Measurements from ENCODE around the gene NTNG2. TPM values are rescaled to one million over a fixed set of nuclear protein-coding genes. Genes with fewer than 3 reads are reported as not detected.

NTNG2 gene
- total RNA-seq, 1 donor from 2014 or later, result under 0.01 TPM

DNA sequence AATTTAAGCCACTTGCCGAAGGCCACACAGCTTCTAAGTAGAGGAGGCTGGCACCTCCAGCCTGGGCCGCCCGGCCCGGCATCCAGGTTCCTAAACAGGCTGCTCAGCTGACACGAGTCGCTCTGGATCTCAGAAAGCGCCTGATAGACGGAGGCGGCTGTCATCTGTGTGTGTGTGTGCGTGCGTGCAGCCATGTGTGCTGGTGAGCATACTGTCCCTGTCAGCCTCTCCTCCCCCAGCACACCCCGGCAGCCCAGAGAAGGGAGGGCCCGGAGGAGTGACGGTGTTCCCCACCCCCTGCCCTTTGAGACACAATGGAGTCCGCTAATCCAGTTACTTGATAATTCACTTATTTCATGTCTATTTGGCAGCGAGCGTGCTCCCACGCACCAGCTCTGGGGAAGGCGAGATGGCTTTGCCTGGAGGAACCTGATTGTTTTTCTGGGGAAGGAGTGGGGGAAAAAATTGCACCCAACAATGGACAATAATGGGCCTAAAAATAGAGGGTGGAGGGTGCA is 20.0 kb downstream of the NTNG2 start:
- no peaks in the 10 kb centered on the region for H3K36me3 ChIP-seq (ENCODE audit: control insufficient read depth, insufficient read depth, low read length)
- no peak overlapping the region for H3K4me3 ChIP-seq (ENCODE audit: low read depth, low read length)
- no peak for DNase-seq (ENCODE audit: low read depth)
- peaks cover 37% of the 10 kb centered on the region for H3K27me3 ChIP-seq (ENCODE audit: control insufficient read depth, insufficient read depth, low read length)
- TF ChIP-seq, protein P1, sequence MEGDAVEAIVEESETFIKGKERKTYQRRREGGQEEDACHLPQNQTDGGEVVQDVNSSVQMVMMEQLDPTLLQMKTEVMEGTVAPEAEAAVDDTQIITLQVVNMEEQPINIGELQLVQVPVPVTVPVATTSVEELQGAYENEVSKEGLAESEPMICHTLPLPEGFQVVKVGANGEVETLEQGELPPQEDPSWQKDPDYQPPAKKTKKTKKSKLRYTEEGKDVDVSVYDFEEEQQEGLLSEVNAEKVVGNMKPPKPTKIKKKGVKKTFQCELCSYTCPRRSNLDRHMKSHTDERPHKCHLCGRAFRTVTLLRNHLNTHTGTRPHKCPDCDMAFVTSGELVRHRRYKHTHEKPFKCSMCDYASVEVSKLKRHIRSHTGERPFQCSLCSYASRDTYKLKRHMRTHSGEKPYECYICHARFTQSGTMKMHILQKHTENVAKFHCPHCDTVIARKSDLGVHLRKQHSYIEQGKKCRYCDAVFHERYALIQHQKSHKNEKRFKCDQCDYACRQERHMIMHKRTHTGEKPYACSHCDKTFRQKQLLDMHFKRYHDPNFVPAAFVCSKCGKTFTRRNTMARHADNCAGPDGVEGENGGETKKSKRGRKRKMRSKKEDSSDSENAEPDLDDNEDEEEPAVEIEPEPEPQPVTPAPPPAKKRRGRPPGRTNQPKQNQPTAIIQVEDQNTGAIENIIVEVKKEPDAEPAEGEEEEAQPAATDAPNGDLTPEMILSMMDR (IDR thresholded peaks at IDR 0.05; ENCODE audit: insufficient read depth, low read length, severe bottlenecking), result no peak
- no peak for FAIRE-seq

DNA sequence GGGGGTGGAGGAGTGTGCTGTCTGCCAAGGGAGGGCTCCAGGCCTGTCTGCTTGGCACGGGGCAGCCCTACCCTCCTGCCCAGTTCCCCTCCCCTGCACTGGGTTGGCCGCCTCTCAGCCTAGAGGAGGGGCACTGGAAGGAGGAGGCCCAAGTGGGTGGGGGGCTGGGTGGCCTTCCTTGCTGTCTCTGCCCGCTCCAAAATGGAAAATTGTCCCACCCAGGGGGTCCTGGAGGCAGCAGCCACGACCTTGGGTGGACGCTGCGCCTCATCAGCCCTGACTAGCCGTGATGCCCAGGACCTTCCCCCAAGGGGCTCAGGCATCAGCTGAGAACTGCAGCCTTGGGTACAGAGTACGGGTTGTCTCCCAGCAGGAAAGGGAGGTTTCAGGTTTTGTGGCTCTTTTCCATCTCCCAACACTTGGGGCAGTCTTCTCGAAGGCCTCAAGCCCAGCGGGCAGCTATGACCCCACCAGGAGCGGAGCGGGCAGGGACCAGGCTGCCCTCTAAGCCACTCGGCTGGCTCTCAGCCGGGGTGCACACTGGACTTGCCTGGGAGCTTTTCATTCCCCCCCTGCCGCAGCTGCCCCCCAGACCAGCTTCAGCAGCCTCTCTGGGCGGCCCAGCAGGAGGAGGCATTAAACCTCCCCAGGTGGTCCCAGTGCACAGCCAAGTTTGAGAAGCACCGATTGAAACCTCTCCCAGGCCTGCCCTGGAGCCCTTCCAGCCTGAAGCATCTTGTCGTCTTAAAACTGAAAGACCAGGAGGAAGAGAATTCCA is 20.6 kb downstream of the NTNG2 start:
- TF ChIP-seq, protein P1 (IDR thresholded peaks at IDR 0.05; ENCODE audit: insufficient read depth, low read length, severe bottlenecking), result no peak
- H3K4me3 ChIP-seq (ENCODE audit: low read depth, low read length), result no peak overlapping the region
- H3K27me3 ChIP-seq (ENCODE audit: control insufficient read depth, insufficient read depth, low read length), result peaks cover 40% of the 10 kb centered on the region
- DNase-seq (ENCODE audit: low read depth) (no peak), FAIRE-seq (no peak)
- H3K36me3 ChIP-seq (ENCODE audit: control insufficient read depth, insufficient read depth, low read length), result no peaks in the 10 kb centered on the region

DNA sequence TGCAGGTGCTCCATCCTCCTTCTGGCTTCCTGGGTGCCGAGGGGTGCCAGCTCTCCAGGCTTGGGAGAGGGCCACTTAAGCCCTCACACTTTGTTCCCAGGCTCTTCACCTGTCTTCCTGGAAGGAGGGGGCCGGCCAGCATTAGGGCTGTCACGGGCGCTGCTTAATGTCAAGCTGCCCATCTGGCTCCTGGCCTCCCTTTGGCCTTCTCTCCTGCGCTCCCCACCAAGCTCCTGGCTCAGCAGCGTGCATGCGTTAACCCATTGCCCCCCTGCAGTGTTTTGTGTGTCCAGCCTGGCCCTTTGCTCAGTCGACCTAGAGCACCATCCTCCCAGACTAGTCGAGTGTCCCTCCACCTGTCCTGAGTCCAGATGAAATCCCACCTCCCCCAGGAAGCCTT is 21.3 kb downstream of the NTNG2 start:
- FAIRE-seq (no peak), DNase-seq (ENCODE audit: low read depth) (no peak)
- H3K27me3 ChIP-seq (ENCODE audit: control insufficient read depth, insufficient read depth, low read length), result peaks cover 44% of the 10 kb centered on the region
- TF ChIP-seq, protein P1 (IDR thresholded peaks at IDR 0.05; ENCODE audit: insufficient read depth, low read length, severe bottlenecking), result no peak
- H3K36me3 ChIP-seq (ENCODE audit: control insufficient read depth, insufficient read depth, low read length), result no peaks in the 10 kb centered on the region
- H3K4me3 ChIP-seq (ENCODE audit: low read depth, low read length), result no peak overlapping the region

DNA sequence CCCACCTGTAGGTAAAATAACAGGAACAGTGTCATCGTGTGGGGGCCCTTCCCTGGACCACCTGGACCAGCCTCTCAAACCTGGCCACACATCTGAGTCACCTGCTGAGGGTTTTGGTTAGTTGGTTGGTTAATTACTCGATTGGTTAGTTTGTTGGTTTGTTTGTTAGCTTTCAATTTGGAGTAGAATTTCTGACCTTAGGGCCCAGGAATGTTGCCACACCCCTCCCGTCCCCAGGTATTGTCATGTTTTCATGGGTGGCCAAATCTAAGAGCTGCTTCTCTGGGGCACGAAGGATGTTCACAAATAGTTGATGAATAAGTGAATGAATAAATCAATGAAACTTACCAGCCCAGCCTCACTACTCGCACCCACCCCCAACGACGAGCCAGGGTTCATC is 21.9 kb downstream of the NTNG2 start:
- Histone ChIP-seq H3K27me3 (ENCODE audit: control insufficient read depth, insufficient read depth, low read length) (peaks cover 46% of the 10 kb centered on the region), H3K36me3 (ENCODE audit: control insufficient read depth, insufficient read depth, low read length) (no peaks in the 10 kb centered on the region), H3K4me3 (ENCODE audit: low read depth, low read length) (no peak overlapping the region)
- FAIRE-seq (peak; percentile 89), DNase-seq (ENCODE audit: low read depth) (no peak)
- TF ChIP-seq, protein P1 (IDR thresholded peaks at IDR 0.05; ENCODE audit: insufficient read depth, low read length, severe bottlenecking), result no peak

DNA sequence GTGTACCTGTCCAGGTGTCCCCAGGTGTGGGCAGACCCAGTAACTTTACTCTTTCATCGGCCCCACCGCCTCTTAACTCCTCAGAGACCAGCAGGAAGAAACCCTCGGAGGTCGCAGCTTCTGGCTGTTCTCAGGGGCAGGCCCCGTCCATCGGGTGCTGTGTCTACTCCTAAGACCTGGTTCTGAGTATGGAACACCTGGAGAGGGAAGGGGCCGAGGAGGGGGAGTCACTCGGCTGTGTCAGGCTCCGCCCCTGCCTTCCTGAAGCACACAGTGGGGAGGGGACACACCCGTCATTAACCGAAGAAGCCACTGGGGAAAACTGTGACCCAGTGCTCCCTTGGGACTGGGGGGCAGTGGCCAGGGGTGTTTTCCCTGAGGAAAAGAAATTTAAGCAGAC is 22.3 kb downstream of the NTNG2 start:
- Histone ChIP-seq H3K27me3 (ENCODE audit: control insufficient read depth, insufficient read depth, low read length) (peaks cover 46% of the 10 kb centered on the region), H3K4me3 (ENCODE audit: low read depth, low read length) (no peak overlapping the region), H3K36me3 (ENCODE audit: control insufficient read depth, insufficient read depth, low read length) (no peaks in the 10 kb centered on the region)
- DNase-seq (ENCODE audit: low read depth) (no peak), FAIRE-seq (no peak)
- TF ChIP-seq, protein P1 (IDR thresholded peaks at IDR 0.05; ENCODE audit: insufficient read depth, low read length, severe bottlenecking), result no peak
